ENCODE measurements around the gene IKBKG. TPM values are rescaled to one million over a fixed set of nuclear protein-coding genes. Genes with fewer than 3 reads are reported as not detected.
"Not testable (repeated sequence)": the region's sequence is repeated elsewhere in the genome, so short reads cannot be mapped to it uniquely, and the experiment has no call there.

Gene IKBKG
- total RNA-seq, 4 donors from 2014 or later = 14.0 to 22.6 (median 15.2) TPM

DNA sequence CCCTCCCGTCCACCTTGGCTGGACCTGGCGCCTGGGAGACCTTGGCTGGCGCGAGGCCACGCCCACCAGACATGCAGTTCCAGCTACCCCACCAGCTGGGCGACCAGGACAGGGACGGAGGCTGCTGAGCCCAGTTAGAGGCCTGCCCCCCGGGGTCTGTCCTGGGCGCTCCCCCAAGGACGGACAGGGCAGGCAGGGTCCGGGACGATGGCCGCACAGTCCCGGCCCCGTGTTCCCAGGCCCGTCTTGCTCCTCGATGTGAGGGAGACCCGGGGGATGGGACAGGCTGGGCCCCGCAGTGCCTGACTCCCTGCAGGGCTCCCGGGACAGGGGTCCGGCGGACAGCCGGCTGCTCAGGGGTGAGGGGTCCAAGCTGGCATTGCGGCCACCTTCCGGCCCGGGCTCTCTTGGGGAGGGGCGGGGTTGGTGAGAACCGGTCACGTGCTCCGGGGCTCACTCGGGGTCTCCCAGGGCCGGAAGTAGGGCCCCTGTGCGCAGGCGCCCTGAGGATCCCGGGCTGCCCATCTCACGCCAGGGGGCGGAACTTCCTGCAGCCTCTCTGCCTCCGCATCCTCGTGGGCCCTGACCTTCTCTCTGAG, 37.3 kb downstream of the IKBKG start, which contains the start of gene CTAG1A:
Gene CTAG1A (plus strand): TSS at position 549 of the 599 bp plus-strand sequence. CDS start 74 bp downstream, outside the sequence.
- peak; percentile 17 for ATAC-seq
- no CpG with 5 or more reads among the region's 39 CpGs for WGBS, 2 donors (ENCODE audit: low coverage in 1 of 2)
- H3K9me3 ChIP-seq, H3K27me3 ChIP-seq, H3K27ac ChIP-seq, H3K4me3 ChIP-seq, H3K4me1 ChIP-seq, H3K36me3 ChIP-seq: not testable (repeated sequence)

- WGBS, 2 donors (ENCODE audit: low coverage in 1 of 2) = no CpG with 5 or more reads among the region's 13 CpGs
- not testable (repeated sequence) for H3K27me3 ChIP-seq, H3K4me3 ChIP-seq, H3K36me3 ChIP-seq, H3K4me1 ChIP-seq, H3K27ac ChIP-seq, H3K9me3 ChIP-seq, ATAC-seq
These were observed 43.0 kb downstream of the IKBKG start for GRCh38 chrX:154590415-154590814.

DNA sequence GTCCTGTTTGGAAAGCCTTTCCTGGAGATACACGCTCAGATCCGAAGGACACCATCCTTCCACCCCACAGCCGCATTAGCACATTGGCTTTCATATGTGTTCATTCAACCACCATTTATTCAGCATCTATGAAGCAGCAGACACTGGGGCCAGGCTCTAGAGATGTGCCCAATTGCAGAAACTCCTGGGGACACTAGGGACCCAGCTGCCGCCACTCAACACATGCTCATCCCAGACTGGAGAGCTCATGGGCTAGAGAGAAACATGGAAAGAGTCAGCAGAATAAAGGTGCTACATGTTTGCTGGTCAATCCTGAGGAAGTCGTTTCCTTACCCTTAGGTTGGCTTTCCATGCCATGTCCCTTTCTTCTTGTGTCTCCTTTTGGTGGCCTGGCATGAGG, 45.1 kb downstream of the IKBKG start:
- no peak overlapping the region for H3K4me3 ChIP-seq
- no peaks in the 10 kb centered on the region for H3K36me3 ChIP-seq
- no peaks in the 10 kb centered on the region for H3K27me3 ChIP-seq
- ATAC-seq = no peak
- WGBS, 2 donors (ENCODE audit: low coverage in 1 of 2) = 71% methylated on average over 4 of the region's 5 CpGs; no CpG with 5 or more reads in 1 of the 2 donors
- no peak for TF ChIP-seq POLR2A (IDR thresholded peaks at IDR 0.05)
- no peak for TF ChIP-seq POLR2AphosphoS5 (IDR thresholded peaks at IDR 0.05)
- TF ChIP-seq, protein P1, sequence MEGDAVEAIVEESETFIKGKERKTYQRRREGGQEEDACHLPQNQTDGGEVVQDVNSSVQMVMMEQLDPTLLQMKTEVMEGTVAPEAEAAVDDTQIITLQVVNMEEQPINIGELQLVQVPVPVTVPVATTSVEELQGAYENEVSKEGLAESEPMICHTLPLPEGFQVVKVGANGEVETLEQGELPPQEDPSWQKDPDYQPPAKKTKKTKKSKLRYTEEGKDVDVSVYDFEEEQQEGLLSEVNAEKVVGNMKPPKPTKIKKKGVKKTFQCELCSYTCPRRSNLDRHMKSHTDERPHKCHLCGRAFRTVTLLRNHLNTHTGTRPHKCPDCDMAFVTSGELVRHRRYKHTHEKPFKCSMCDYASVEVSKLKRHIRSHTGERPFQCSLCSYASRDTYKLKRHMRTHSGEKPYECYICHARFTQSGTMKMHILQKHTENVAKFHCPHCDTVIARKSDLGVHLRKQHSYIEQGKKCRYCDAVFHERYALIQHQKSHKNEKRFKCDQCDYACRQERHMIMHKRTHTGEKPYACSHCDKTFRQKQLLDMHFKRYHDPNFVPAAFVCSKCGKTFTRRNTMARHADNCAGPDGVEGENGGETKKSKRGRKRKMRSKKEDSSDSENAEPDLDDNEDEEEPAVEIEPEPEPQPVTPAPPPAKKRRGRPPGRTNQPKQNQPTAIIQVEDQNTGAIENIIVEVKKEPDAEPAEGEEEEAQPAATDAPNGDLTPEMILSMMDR (IDR thresholded peaks at IDR 0.05) = no peak
- TF ChIP-seq EP300 (IDR thresholded peaks at IDR 0.05) = no peak
- no peaks in the 10 kb centered on the region for H3K9me3 ChIP-seq
- H3K27ac ChIP-seq = no peak overlapping the region
- H3K4me1 ChIP-seq = no peaks in the 10 kb centered on the region

DNA sequence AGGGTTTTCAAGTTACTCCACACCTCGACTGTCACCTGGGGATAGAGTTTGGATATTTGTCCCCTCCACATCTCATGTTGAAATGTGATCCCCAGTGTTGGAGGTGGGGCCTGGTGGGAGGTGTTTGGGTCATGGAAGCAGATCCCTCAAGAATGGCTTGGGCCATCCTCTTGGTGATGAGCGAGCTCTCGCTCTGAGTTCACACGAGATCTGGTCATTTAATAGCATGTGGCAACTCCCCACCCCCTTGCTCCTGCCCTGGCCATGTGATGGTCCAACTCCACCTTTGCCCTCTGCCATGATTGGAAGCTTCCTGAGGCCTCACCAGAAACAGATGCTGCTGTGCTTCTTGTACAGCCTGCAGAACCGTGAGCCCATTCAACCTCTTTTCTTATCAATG, 45.8 kb downstream of the IKBKG start:
- ATAC-seq = no peak
- WGBS, 2 donors (ENCODE audit: low coverage in 1 of 2) = 97% methylated on average over 5 of the region's 5 CpGs; no CpG with 5 or more reads in 1 of the 2 donors

DNA sequence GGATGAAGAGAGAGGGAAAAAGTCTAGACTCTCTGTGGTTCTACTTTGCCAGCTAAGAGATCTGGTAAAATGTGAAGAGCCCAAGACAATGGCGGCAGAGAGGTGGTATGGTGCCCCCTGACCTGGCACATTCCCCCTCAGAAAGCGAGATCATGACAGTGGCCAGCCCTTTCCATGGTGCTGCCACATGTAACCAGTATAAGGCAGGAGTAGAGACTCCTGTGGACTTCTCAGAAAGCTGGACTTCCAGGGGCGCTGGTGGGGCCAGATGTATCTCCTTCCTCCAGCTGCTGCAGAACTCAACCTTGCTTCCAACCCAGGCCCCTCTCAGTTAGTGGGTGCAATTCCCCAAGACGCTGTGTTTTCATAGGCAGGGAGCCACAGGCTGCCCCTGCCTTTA, 47.1 kb downstream of the IKBKG start:
- Histone ChIP-seq H3K36me3 (no peaks in the 10 kb centered on the region), H3K4me1 (no peaks in the 10 kb centered on the region), H3K9me3 (no peaks in the 10 kb centered on the region), H3K27ac (no peak overlapping the region), H3K4me3 (no peak overlapping the region), H3K27me3 (no peaks in the 10 kb centered on the region)
- ATAC-seq = no peak
- WGBS, 2 donors (ENCODE audit: low coverage in 1 of 2) = 50 to 100% methylated on average over 1 of the region's 4 CpGs
- no peak for TF ChIP-seq EP300 (IDR thresholded peaks at IDR 0.05)
- no peak for TF ChIP-seq POLR2A (IDR thresholded peaks at IDR 0.05)
- TF ChIP-seq, protein P1 (IDR thresholded peaks at IDR 0.05) = no peak
- TF ChIP-seq POLR2AphosphoS5 (IDR thresholded peaks at IDR 0.05) = no peak

More for the DNA sequence above, 45.8 kb downstream of the IKBKG start:
- Histone ChIP-seq H3K4me3 (no peak overlapping the region), H3K27ac (no peak overlapping the region), H3K4me1 (no peaks in the 10 kb centered on the region), H3K9me3 (no peaks in the 10 kb centered on the region), H3K27me3 (no peaks in the 10 kb centered on the region), H3K36me3 (no peaks in the 10 kb centered on the region)
- TF ChIP-seq, protein P1 (IDR thresholded peaks at IDR 0.05) = no peak
- TF ChIP-seq POLR2AphosphoS5 (IDR thresholded peaks at IDR 0.05) = no peak
- no peak for TF ChIP-seq POLR2A (IDR thresholded peaks at IDR 0.05)
- TF ChIP-seq EP300 (IDR thresholded peaks at IDR 0.05) = no peak

DNA sequence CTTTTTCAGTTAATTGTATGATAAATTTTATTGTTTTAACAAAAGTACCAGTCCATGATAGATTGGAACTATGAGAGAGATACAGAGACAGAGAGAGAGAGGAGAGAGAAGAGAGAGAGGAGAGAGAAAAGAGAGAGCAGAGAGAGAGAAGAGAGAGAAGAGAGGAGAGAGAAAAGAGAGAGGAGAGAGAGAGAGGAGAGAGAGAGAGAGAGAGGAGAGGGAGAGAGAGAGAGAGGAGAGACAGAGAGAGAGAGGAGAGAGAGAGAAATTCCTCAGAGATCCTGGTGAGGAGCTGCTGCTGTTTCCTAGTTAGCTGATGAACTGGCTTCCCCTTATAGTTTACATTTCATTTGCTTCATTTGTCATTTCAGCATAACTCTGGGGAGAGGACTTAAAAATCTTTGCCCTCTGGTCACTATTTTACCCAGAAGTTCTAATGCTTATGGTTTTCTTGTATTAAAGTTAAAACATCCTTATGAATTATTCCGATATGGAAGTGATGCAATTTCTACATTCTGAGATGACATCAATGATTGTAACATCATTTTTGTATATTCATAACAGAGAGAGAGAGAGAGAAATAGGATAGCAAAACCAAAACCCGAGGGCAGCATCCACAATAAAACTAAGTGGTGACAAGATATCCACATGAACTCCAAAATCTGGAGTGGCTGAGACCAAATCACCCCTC, 48.3 kb downstream of the IKBKG start:
- no peak overlapping the region for H3K27ac ChIP-seq
- no peak for TF ChIP-seq POLR2A (IDR thresholded peaks at IDR 0.05)
- TF ChIP-seq, protein P1 (IDR thresholded peaks at IDR 0.05) = no peak
- no peak for TF ChIP-seq EP300 (IDR thresholded peaks at IDR 0.05)
- no peak for TF ChIP-seq POLR2AphosphoS5 (IDR thresholded peaks at IDR 0.05)
- 67% methylated on average over 2 of the region's 2 CpGs; no CpG with 5 or more reads in 1 of the 2 donors for WGBS, 2 donors (ENCODE audit: low coverage in 1 of 2)

More for the DNA sequence above, 48.3 kb downstream of the IKBKG start:
- no peaks in the 10 kb centered on the region for H3K27me3 ChIP-seq
- no peak overlapping the region for H3K4me3 ChIP-seq
- ATAC-seq = no peak
- H3K36me3 ChIP-seq = no peaks in the 10 kb centered on the region
- H3K9me3 ChIP-seq = no peaks in the 10 kb centered on the region
- H3K4me1 ChIP-seq = no peaks in the 10 kb centered on the region
